ENCODE measurements around the gene COA8.

The COA8 gene

GRCh38 chr14:103531421-103532215 lies 31.1 kb upstream of the COA8 start:
- TF ChIP-seq CTCF (IDR thresholded peaks at IDR 0.05; ENCODE audit: insufficient read depth, missing control alignments), result no peak
- FAIRE-seq, result no peak
- no peak for DNase-seq (ENCODE audit: insufficient read length, low spot score)

GRCh38 chr14:103532216-103533136 lies 30.3 kb upstream of the COA8 start:
- no peak for FAIRE-seq
- no peak for TF ChIP-seq CTCF (IDR thresholded peaks at IDR 0.05; ENCODE audit: insufficient read depth, missing control alignments)
- no peak for DNase-seq (ENCODE audit: insufficient read length, low spot score)

- no peak for DNase-seq (ENCODE audit: insufficient read length, low spot score)
- no peak for TF ChIP-seq CTCF (IDR thresholded peaks at IDR 0.05; ENCODE audit: insufficient read depth, missing control alignments)
- no peak for FAIRE-seq
Observed at GRCh38 chr14:103533137-103533998, 29.4 kb upstream of the COA8 start.

- DNase-seq (ENCODE audit: insufficient read length, low spot score), result no peak
- TF ChIP-seq CTCF (IDR thresholded peaks at IDR 0.05; ENCODE audit: insufficient read depth, missing control alignments), result no peak
- FAIRE-seq, result no peak
Observed at GRCh38 chr14:103533999-103534575, 28.7 kb upstream of the COA8 start.

- no peak for TF ChIP-seq CTCF (IDR thresholded peaks at IDR 0.05; ENCODE audit: insufficient read depth, missing control alignments)
- no peak for DNase-seq (ENCODE audit: insufficient read length, low spot score)
- FAIRE-seq, result no peak
Observed at GRCh38 chr14:103534576-103535061, 28.1 kb upstream of the COA8 start.

GRCh38 chr14:103535081-103535890 lies 27.5 kb upstream of the COA8 start:
- FAIRE-seq (no peak), DNase-seq (ENCODE audit: insufficient read length, low spot score) (no peak)
- no peak for TF ChIP-seq CTCF (IDR thresholded peaks at IDR 0.05; ENCODE audit: insufficient read depth, missing control alignments)

Data from D721Med (cell line).